ENCODE data around the gene KCNQ1.

Gene KCNQ1

GRCh38 chr11:2813968-2814367 lies 369.2 kb downstream of the KCNQ1 start:
- no peaks in the 10 kb centered on the region for H3K36me3 ChIP-seq
- no peak for DNase-seq
- H3K27ac ChIP-seq: no peak overlapping the region
- TF ChIP-seq CTCF (IDR thresholded peaks at IDR 0.05; ENCODE audit: low read depth, low read length): no peak
- H3K4me3 ChIP-seq (ENCODE audit: low read depth, low read length): no peak overlapping the region
- no peaks in the 10 kb centered on the region for H3K27me3 ChIP-seq (ENCODE audit: insufficient read depth, low read depth, severe bottlenecking)
- H3K9me3 ChIP-seq (ENCODE audit: severe bottlenecking): peaks cover 18% of the 10 kb centered on the region

GRCh38 chr11:2814751-2815150 lies 369.9 kb downstream of the KCNQ1 start:
- Histone ChIP-seq H3K36me3 (no peaks in the 10 kb centered on the region), H3K4me3 (ENCODE audit: low read depth, low read length) (no peak overlapping the region), H3K27me3 (ENCODE audit: insufficient read depth, low read depth, severe bottlenecking) (no peaks in the 10 kb centered on the region), H3K27ac (no peak overlapping the region), H3K9me3 (ENCODE audit: severe bottlenecking) (peaks cover 20% of the 10 kb centered on the region)
- no peak for TF ChIP-seq CTCF (IDR thresholded peaks at IDR 0.05; ENCODE audit: low read depth, low read length)
- no peak for DNase-seq

- H3K27ac ChIP-seq: no peak overlapping the region
- H3K27me3 ChIP-seq (ENCODE audit: insufficient read depth, low read depth, severe bottlenecking): no peaks in the 10 kb centered on the region
- H3K4me3 ChIP-seq (ENCODE audit: low read depth, low read length): no peak overlapping the region
- H3K9me3 ChIP-seq (ENCODE audit: severe bottlenecking): peaks cover 13% of the 10 kb centered on the region
- no peak for DNase-seq
- no peaks in the 10 kb centered on the region for H3K36me3 ChIP-seq
- TF ChIP-seq CTCF (IDR thresholded peaks at IDR 0.05; ENCODE audit: low read depth, low read length): no peak
Observed at GRCh38 chr11:2815762-2816496, 371.1 kb downstream of the KCNQ1 start.

- Histone ChIP-seq H3K36me3 (no peaks in the 10 kb centered on the region), H3K9me3 (ENCODE audit: severe bottlenecking) (peaks cover 13% of the 10 kb centered on the region), H3K27ac (no peak overlapping the region), H3K4me3 (ENCODE audit: low read depth, low read length) (no peak overlapping the region), H3K27me3 (ENCODE audit: insufficient read depth, low read depth, severe bottlenecking) (no peaks in the 10 kb centered on the region)
- no peak for TF ChIP-seq CTCF (IDR thresholded peaks at IDR 0.05; ENCODE audit: low read depth, low read length)
- no peak for DNase-seq
Observed at GRCh38 chr11:2816523-2816922, 371.7 kb downstream of the KCNQ1 start.

- Histone ChIP-seq H3K27ac (no peak overlapping the region), H3K36me3 (no peaks in the 10 kb centered on the region), H3K9me3 (ENCODE audit: severe bottlenecking) (peaks cover 13% of the 10 kb centered on the region), H3K27me3 (ENCODE audit: insufficient read depth, low read depth, severe bottlenecking) (no peaks in the 10 kb centered on the region), H3K4me3 (ENCODE audit: low read depth, low read length) (no peak overlapping the region)
- DNase-seq: no peak
- TF ChIP-seq CTCF (IDR thresholded peaks at IDR 0.05; ENCODE audit: low read depth, low read length): no peak
Observed at GRCh38 chr11:2816941-2817421, 372.2 kb downstream of the KCNQ1 start.

GRCh38 chr11:2817431-2817830 lies 372.6 kb downstream of the KCNQ1 start:
- H3K27ac ChIP-seq: no peak overlapping the region
- no peak for TF ChIP-seq CTCF (IDR thresholded peaks at IDR 0.05; ENCODE audit: low read depth, low read length)
- no peaks in the 10 kb centered on the region for H3K27me3 ChIP-seq (ENCODE audit: insufficient read depth, low read depth, severe bottlenecking)
- peaks cover 13% of the 10 kb centered on the region for H3K9me3 ChIP-seq (ENCODE audit: severe bottlenecking)
- DNase-seq: no peak
- no peak overlapping the region for H3K4me3 ChIP-seq (ENCODE audit: low read depth, low read length)
- H3K36me3 ChIP-seq: no peaks in the 10 kb centered on the region
